CD1c-positive myeloid dendritic cell (primary cell): ENCODE measurements around the gene UBE2F.

Source experiments
- DNase-seq: peaks from one replicate; pipeline ENCODE4 v3.0.0-alpha.2; 2016; ENCODE audit errors: extremely low spot score

Gene UBE2F

GRCh38 chr2:238079874-238080327 is 113.1 kb downstream of the UBE2F start:
- DNase-seq, result no peak

- no peak for DNase-seq
These were observed 113.7 kb downstream of the UBE2F start for GRCh38 chr2:238080518-238080917.

GRCh38 chr2:238081150-238081549 is 114.3 kb downstream of the UBE2F start:
- DNase-seq, result no peak

GRCh38 chr2:238081561-238081960 is 114.7 kb downstream of the UBE2F start:
- DNase-seq, result no peak

GRCh38 chr2:238082151-238082550 is 115.3 kb downstream of the UBE2F start:
- DNase-seq, result no peak

GRCh38 chr2:238082827-238083226 is 116.0 kb downstream of the UBE2F start:
- DNase-seq, result no peak

GRCh38 chr2:238083919-238084318 is 117.1 kb downstream of the UBE2F start:
- no peak for DNase-seq

- DNase-seq, result no peak
These were observed 117.9 kb downstream of the UBE2F start for GRCh38 chr2:238084761-238085160.

- DNase-seq, result no peak
These were observed 119.1 kb downstream of the UBE2F start for GRCh38 chr2:238085899-238086298.

- peak; percentile 57 for DNase-seq
These were observed 120.4 kb downstream of the UBE2F start for GRCh38 chr2:238087211-238087610.

- DNase-seq, result no peak
These were observed 124.1 kb downstream of the UBE2F start for GRCh38 chr2:238090887-238091286.

GRCh38 chr2:238091436-238092060 is 124.7 kb downstream of the UBE2F start:
- no peak for DNase-seq
